GM19455 (cell line): Measurements from ENCODE around the gene TKFC.

Experiments used
- ATAC-seq: cut with Tn5 transposase; IDR thresholded peaks from one replicate; pipeline ENCODE4 v1.9.1; 2021; ENCODE audit not compliant: unreplicated experiment

Gene TKFC

GRCh38 chr11:61343792-61344745, 11.0 kb downstream of the TKFC start:
- ATAC-seq = no peak

DNA sequence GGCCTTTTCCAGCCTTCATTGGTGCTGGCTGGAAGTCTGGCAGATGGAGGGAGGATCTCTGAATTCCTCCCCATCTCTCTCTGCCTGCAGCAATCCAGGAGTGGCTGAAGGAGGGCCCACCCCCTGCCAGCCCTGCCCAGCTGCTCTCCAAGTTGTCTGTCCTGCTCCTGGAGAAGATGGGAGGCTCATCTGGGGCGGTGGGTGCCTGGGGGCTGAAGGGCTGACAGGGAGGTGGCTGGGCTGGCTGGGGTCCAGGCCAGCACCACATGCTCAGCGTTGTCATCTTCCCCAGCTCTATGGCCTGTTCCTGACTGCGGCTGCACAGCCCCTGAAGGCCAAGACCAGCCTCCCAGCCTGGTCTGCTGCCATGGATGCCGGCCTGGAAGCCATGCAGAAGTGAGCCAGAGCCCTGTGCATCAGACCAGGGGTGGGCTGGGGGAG, 12.2 kb downstream of the TKFC start:
- ATAC-seq = no peak

- no peak for ATAC-seq
Observed at GRCh38 chr11:61345954-61346843, 13.2 kb downstream of the TKFC start.

GRCh38 chr11:61347916-61348461, 15.0 kb downstream of the TKFC start:
- no peak for ATAC-seq

DNA sequence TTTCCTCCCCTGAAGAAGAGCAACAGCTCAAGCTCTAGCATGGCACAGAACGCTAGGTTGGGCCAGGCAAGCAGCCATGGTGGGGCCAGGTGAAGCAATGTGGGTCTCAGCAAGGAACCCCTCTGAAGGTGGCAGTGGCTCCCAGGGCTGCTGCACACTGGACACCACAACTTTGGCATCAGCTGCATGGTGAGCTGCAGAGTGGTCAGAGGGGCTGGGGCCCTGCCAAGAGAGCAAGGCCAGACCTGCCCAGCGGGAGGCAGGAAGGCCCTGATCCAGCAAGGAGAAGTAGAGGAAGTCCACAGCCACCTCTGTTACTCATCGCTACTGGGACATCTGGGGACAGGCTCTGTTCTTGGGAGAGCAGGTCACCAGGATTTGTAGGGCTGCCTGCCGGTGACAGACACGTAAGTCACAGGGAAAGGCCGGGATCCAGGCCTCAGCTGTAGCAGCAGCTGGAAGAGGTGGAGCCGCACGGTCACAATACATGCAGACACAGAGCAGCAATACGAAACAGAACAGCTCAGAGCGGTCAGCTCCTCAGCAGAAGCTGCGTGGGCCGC, 16.2 kb downstream of the TKFC start:
- ATAC-seq = no peak

DNA sequence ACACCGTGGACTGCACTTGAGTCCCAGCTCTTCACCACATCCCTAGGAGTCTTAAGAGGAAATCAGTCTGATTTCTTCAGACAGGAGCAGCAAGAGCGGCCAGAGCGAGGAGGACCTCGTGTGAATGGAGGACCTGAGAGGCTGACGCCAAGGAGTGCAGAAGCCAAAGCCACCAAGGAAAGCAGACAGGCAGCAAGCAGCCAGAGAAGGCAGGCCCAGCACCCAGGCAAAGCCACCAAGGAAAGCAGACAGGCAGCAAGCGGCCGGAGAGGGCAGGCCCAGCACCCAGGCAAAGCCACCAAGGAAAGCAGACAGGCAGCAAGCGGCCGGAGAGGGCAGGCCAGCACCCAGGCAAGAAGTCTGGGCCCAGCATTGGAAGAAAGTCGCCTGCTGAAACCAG, 16.9 kb downstream of the TKFC start:
- no peak for ATAC-seq

DNA sequence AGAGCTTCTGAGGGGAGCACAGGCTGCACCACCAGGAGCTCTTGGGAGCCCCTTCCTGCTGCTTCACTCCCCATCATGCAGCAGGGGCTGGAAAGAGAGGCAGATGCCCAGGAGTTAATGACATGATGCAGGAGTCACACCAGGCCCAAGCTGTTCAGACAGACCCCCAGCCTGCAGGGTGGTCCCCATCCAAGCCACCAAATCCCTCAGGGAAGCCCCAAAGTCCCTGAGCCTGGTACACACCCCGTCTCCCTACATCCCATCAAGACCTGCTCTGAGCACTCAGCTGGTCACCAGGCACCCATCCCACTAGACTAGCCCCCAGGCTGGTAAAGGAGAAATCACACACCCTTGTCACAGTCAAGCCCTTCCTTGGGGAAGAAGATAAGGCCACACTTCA, 17.3 kb downstream of the TKFC start:
- no peak for ATAC-seq

GRCh38 chr11:61350803-61351202, 17.8 kb downstream of the TKFC start:
- no peak for ATAC-seq

DNA sequence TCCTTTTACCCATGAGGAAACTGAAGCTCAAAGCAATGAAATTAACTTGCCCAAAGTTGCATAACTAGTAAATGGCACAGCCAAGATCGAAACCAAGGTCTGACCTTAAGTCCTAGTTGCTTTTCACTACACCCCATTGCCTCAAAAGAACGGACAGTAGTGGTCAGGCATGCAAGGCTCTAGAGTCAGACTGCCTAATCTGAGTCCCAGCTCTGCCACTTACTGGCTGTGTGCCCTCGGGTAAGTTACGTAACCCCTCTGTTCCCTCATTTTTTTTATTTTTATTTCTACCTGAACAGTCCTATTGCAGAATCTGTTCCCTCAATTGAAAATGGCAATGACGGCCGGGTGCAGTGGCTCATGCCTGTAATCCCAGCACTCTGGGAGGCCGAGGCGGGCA, 19.0 kb downstream of the TKFC start:
- no peak for ATAC-seq

DNA sequence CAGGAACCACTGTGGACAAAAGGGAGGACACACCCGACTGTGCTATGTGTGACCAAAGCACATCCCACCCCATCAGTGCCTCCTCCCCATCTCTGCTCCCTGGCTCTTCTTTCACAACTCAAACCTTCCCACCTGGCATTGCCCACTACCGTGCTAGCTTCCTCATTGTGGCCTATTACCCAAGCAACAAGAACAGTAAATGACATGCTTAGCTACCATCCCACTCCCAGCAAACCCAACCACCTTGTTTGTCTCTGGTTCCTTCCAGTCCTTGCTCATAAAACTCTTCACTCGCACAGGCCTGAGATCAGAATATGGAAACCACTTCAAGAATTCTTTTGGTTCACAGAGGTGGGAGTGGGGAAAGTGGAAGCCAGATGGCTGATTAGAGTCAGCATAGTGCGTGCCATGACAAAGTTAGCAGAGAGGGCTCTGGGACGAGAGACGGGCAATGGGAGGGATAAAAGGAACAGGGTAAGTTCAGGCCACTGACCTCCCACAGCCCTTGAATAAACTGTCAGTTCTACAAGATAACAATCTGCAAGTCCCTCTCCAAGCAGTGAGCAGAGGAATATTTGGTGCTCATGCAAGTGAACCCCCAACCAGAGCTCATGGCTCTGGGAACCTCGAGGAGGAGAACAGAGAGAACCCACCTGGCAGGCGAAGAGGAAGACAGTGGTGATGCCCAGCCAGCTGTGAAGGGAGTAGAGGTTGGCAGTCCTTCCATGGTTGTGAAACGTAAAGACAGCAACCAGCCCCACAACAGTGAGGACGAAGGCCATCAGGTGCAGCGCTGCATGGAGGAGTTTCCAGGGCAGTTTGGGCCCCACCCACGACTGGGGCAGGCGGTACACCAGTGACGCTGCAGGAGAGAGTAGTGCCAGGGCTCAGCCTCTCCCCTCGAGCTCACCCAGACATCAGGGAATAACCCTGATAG, 20.4 kb downstream of the TKFC start:
- no peak for ATAC-seq

GRCh38 chr11:61354208-61354607, 21.2 kb downstream of the TKFC start:
- ATAC-seq = no peak

DNA sequence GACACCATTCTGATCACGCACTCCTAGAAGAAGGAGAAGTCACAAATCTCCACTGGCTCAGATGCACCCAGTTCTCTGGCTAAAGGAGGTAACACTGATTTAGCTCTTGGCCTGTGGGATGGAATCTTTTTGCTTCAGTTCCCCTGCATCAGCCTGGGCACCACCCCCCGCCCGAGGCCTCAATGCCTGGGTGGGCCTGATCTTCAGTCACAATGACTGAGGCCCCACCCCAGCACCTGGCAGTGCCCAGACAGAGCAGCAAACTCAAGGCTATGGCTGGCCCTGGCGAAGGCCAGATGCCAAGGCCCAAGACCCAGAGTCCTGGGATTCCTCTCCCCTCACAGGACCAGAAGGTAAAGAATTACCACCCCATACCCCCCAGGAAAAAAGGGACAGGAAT, 23.7 kb downstream of the TKFC start:
- no peak for ATAC-seq

DNA sequence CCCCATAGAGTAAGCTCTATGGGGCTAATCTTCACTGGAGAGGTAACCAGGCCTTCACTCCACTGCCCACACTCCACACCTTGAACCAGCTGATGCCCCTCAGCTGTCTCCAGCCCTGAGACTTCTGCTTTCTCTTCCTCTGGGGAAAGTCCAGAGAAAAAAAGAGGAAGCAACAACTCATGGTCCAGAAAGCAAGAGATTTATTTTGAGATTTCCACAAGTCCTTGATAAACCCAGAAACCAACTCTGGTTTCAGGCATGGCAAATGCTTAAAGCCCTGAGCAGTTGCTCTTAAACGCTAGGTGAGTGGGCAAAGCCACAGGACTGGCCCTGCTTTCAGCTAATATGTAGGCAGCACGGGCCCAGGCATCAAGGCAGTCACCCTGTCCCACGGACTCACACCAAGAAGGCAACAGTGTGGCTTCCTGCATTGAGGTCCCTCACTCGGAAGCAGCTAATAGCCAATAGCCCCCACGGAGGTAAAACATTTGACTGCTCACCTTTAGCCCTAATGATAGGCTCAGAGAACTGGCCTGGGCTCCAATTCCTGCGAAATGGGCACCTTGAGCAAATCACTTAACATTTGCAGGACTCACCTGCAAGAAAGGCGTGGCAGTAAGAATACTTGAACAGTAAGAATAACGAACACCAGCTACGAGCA, 24.3 kb downstream of the TKFC start:
- ATAC-seq = peak; percentile 39

DNA sequence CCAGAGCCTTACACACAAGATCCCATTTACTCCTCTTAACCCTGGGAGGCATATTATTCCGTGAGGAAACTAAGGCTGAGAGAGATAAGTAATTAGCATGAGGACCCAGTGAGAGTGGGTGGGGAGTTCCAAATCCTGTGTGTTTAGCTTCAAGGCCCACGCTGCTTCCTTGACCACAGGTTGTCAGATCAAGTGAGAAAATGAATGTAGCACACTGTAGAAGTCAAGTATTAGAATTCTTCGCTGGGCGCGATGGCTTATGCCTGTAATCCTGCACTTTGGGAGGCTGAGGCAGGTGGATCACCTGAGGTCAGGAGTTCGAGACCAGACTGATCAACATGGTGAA, 24.8 kb downstream of the TKFC start:
- ATAC-seq = no peak

GRCh38 chr11:61358566-61358965, 25.5 kb downstream of the TKFC start:
- no peak for ATAC-seq

GRCh38 chr11:61359516-61359915, 26.5 kb downstream of the TKFC start:
- no peak for ATAC-seq

DNA sequence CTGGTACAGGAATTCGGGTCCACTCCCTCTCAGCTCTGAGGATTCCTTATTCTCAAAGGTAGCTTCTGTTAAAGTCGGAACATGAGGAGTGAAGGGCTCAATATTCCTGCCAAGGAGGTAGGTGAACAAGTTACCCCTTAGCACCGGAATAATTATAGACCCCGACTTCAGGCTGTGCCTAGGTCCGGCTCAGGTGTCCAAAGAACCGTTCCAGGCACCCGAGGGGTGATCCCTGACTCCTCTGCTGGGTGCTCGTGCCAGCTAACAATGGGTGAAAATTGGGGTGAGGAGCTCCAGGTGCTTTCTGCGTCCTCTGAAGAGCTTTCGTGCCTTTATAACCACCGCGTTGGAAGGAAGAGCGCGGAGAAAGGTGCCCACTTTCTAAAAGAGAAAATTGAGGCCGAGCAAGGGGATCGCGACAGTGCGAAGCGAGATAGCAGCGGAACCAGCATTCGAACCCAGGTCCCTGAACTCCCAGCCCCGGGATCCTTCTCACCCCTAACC, 28.3 kb downstream of the TKFC start:
- ATAC-seq = peak; percentile 7

DNA sequence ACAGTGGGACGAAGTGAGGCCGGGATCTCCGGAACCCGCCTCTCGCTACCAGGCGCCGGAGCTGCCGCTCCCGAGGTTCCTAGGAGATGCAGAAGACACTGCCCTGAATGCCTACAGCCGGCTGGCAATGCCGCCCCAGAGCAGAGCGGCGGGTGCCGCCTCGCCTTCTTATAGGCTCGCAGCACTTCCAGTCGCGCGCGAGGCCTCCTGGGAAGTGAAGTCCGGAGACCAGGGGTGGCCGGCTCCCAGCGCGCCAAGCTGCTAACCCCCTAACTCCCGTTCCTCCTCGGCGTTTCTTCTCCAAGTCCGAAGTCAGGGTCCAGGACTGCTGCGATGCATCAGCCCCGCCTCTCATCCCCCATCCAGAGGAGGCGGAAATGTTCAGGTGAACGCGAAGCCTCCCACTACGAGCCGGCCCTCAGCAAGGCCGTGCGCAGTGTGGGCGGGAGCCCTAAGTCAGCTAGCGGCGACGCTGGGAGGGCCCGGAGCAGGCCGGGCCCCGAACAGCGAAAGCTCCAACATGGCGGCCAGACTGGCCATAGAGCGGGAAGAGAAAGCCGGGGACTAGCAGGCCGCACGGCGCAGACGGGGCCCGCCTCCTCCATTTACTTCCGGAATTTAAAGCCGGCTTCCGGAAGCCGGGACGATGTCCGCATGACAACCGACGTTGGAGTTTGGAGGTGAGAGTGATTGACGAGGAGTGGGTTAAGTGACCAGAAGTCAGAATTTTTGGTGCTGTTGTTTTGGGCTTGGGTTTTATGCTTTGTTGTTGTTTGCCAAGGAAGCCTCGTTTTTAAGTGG, 28.9 kb downstream of the TKFC start, which contains the start of the genes CYB561A3 and TMEM138:
CYB561A3 (minus strand) TSS at position 142 of the 801 bp plus-strand sequence. CDS start 5,169 bp downstream, outside the sequence.
TMEM138 (plus strand) TSS at position 634 of the 801 bp plus-strand sequence. CDS start 2,017 bp downstream, outside the sequence.
- peak; percentile 83 for ATAC-seq
